Measurements from ENCODE around the gene TMCO6. TPM values are rescaled to one million over a fixed set of nuclear protein-coding genes. Genes with fewer than 3 reads are reported as not detected.
A peak's percentile ranks its signal among the peaks of the same experiment; 100 is the strongest.
"Not testable (repeated sequence)": the region's sequence is repeated elsewhere in the genome, so short reads cannot be mapped to it uniquely, and the experiment has no call there.

TMCO6 gene
- total and polyA plus RNA-seq, 7 donors: 3.6 to 8.1 (median 4.9) TPM

GRCh38 chr5:140602147-140602546 is 37.1 kb upstream of the TMCO6 start:
- intact Hi-C loops (cut with DNase I): no loop called here
- H3K4me1 ChIP-seq: no peaks in the 10 kb centered on the region
- no peak for TF ChIP-seq CTCF (IDR thresholded peaks at IDR 0.05)
- 65 to 81% (median 70%) methylated on average over 4 of the region's 4 CpGs for WGBS, 3 donors
- no peak for ATAC-seq
- no peak overlapping the region for H3K27ac ChIP-seq
- H3K27me3 ChIP-seq (ENCODE audit: insufficient read depth in 3 of 3, low read length in 2 of 3): no peaks in the 10 kb centered on the region
- no peak for DNase-seq
- no peaks in the 10 kb centered on the region for H3K36me3 ChIP-seq (ENCODE audit: insufficient read depth in 1 of 2, low read depth in 1 of 2)
- H3K9me3 ChIP-seq: no peaks in the 10 kb centered on the region
- no peak overlapping the region for H3K4me3 ChIP-seq

GRCh38 chr5:140603446-140603698 is 35.9 kb upstream of the TMCO6 start:
- DNase-seq; H3K4me3 ChIP-seq; ATAC-seq; H3K36me3 ChIP-seq (ENCODE audit: insufficient read depth in 1 of 2, low read depth in 1 of 2); H3K27ac ChIP-seq; intact Hi-C loops (cut with DNase I); H3K9me3 ChIP-seq; H3K27me3 ChIP-seq (ENCODE audit: insufficient read depth in 3 of 3, low read length in 2 of 3); H3K4me1 ChIP-seq: not testable (repeated sequence)
- 90 to 96% (median 94%) methylated on average over 4 of the region's 4 CpGs for WGBS, 3 donors

GRCh38 chr5:140603734-140604133 is 35.5 kb upstream of the TMCO6 start:
- H3K27ac ChIP-seq: no peak overlapping the region
- intact Hi-C loops (cut with DNase I): no loop called here
- H3K9me3 ChIP-seq: no peaks in the 10 kb centered on the region
- ATAC-seq (no peak), DNase-seq (no peak)
- H3K27me3 ChIP-seq (ENCODE audit: insufficient read depth in 3 of 3, low read length in 2 of 3): no peaks in the 10 kb centered on the region
- no peaks in the 10 kb centered on the region for H3K4me1 ChIP-seq
- no peak overlapping the region for H3K4me3 ChIP-seq
- no peaks in the 10 kb centered on the region for H3K36me3 ChIP-seq (ENCODE audit: insufficient read depth in 1 of 2, low read depth in 1 of 2)
- 94 to 97% (median 95%) methylated on average over 2 of the region's 2 CpGs for WGBS, 3 donors
- no peak for TF ChIP-seq CTCF (IDR thresholded peaks at IDR 0.05)

- ATAC-seq (no peak), DNase-seq (no peak)
- Histone ChIP-seq H3K27me3 (ENCODE audit: insufficient read depth in 3 of 3, low read length in 2 of 3) (no peaks in the 10 kb centered on the region), H3K4me1 (no peaks in the 10 kb centered on the region), H3K36me3 (ENCODE audit: insufficient read depth in 1 of 2, low read depth in 1 of 2) (no peaks in the 10 kb centered on the region), H3K9me3 (no peaks in the 10 kb centered on the region), H3K27ac (no peak overlapping the region), H3K4me3 (no peak overlapping the region)
- intact Hi-C loops (cut with DNase I): no loop called here
- no peak for TF ChIP-seq CTCF (IDR thresholded peaks at IDR 0.05)
- WGBS, 3 donors: 54 to 71% (median 61%) methylated on average over 3 of the region's 3 CpGs
Measured at GRCh38 chr5:140605879-140606278, 33.4 kb upstream of the TMCO6 start.

GRCh38 chr5:140607031-140607430 is 32.2 kb upstream of the TMCO6 start:
- no peak for TF ChIP-seq CTCF (IDR thresholded peaks at IDR 0.05)
- Histone ChIP-seq H3K9me3 (no peaks in the 10 kb centered on the region), H3K27me3 (ENCODE audit: insufficient read depth in 3 of 3, low read length in 2 of 3) (no peaks in the 10 kb centered on the region), H3K4me1 (no peaks in the 10 kb centered on the region), H3K27ac (no peak overlapping the region), H3K36me3 (ENCODE audit: insufficient read depth in 1 of 2, low read depth in 1 of 2) (no peaks in the 10 kb centered on the region), H3K4me3 (no peak overlapping the region)
- WGBS, 3 donors: 90 to 94% (median 93%) methylated on average over 2 of the region's 2 CpGs
- intact Hi-C loops (cut with DNase I): no loop called here
- DNase-seq: no peak
- peak in 2 of 4 donors; percentile 32 to 35 for ATAC-seq
